ENCODE data around the gene TMC6. TPM values are rescaled to one million over a fixed set of nuclear protein-coding genes. Genes with fewer than 3 reads are reported as not detected.
"Not testable (repeated sequence)": the region's sequence is repeated elsewhere in the genome, so short reads cannot be mapped to it uniquely, and the experiment has no call there.

The TMC6 gene
- total RNA-seq, 4 donors from 2014 or later, result 0.27 to 4.9 (median 2.6) TPM

DNA sequence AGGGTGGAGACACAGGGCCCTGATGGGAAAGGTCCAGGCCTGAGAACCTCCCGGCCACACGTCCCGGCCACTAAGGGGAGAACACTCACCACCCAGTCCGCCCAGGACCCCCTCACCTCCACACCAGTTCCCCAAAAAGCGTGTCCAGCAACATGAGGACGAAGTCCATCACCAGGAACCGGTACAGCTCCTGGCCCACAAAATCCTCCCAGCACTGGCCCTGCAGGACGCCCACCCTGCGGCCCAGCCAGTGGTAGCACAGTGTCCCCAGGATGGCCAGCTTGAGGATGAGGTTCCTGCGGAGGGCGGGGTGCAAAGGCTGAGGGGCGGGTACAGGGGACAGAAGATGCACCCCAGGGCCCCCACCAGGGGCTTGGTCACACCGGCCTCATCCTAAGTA is 8.0 kb downstream of the TMC6 start:
- no peak overlapping the region for H3K27ac ChIP-seq
- H3K27me3 ChIP-seq, result no peaks in the 10 kb centered on the region
- no peaks in the 10 kb centered on the region for H3K9me3 ChIP-seq
- in situ Hi-C loops (cut with MboI; ENCODE audit: low sequenced_read_pairs in 4 of 4), result no loop called here
- intact Hi-C loops (cut with DNase I; ENCODE audit: low total_unique reads), result no loop called here
- H3K36me3 ChIP-seq, result no peaks in the 10 kb centered on the region
- no peak overlapping the region for H3K4me3 ChIP-seq
- no peaks in the 10 kb centered on the region for H3K4me1 ChIP-seq
- DNase-seq, result no peak
- no peak for ATAC-seq
- TF ChIP-seq, protein P1, sequence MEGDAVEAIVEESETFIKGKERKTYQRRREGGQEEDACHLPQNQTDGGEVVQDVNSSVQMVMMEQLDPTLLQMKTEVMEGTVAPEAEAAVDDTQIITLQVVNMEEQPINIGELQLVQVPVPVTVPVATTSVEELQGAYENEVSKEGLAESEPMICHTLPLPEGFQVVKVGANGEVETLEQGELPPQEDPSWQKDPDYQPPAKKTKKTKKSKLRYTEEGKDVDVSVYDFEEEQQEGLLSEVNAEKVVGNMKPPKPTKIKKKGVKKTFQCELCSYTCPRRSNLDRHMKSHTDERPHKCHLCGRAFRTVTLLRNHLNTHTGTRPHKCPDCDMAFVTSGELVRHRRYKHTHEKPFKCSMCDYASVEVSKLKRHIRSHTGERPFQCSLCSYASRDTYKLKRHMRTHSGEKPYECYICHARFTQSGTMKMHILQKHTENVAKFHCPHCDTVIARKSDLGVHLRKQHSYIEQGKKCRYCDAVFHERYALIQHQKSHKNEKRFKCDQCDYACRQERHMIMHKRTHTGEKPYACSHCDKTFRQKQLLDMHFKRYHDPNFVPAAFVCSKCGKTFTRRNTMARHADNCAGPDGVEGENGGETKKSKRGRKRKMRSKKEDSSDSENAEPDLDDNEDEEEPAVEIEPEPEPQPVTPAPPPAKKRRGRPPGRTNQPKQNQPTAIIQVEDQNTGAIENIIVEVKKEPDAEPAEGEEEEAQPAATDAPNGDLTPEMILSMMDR (IDR thresholded peaks at IDR 0.05 in 4 of 5, conservative IDR thresholded peaks at IDR 0.05 in 1 of 5), result no peak
- TF ChIP-seq POLR2A (IDR thresholded peaks at IDR 0.05), result no peak

DNA sequence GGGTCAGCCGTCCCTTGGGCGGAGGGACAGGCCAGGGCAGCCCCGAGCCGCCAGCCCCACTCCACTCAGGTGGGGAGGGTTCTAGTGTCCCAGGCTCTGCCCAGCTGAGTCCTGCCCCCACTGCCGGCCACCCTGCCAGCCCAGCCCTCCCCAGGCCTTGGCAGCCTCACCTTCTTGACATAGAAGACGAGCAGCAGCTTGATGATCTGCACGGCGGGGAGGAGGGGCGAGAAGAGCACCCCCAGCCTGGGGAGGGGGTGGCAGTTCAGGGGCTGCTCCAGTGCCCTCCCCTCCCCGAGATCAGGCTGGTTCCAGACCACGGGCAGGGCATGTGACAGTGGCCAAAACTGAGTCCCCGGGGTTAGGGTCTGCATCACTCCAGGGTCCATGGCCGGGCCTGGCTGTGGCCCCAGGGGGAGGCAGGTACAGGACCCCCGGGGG is 9.7 kb downstream of the TMC6 start:
- Histone ChIP-seq H3K27ac (no peak overlapping the region), H3K27me3 (no peaks in the 10 kb centered on the region), H3K9me3 (no peaks in the 10 kb centered on the region), H3K4me1 (no peaks in the 10 kb centered on the region), H3K36me3 (no peaks in the 10 kb centered on the region), H3K4me3 (no peak overlapping the region)
- DNase-seq (no peak), ATAC-seq (no peak)
- no peak for TF ChIP-seq POLR2A (IDR thresholded peaks at IDR 0.05)
- TF ChIP-seq, protein P1 (IDR thresholded peaks at IDR 0.05 in 4 of 5, conservative IDR thresholded peaks at IDR 0.05 in 1 of 5), result no peak
- intact Hi-C loops (cut with DNase I; ENCODE audit: low total_unique reads) (no loop called here), in situ Hi-C loops (cut with MboI; ENCODE audit: low sequenced_read_pairs in 4 of 4) (loop anchor here in 1 of 4 donors (10.0 kb wide), 2 partner anchors 66 to 126 kb away; partner anchors contain the start of genes AFMID and TK1)

DNA sequence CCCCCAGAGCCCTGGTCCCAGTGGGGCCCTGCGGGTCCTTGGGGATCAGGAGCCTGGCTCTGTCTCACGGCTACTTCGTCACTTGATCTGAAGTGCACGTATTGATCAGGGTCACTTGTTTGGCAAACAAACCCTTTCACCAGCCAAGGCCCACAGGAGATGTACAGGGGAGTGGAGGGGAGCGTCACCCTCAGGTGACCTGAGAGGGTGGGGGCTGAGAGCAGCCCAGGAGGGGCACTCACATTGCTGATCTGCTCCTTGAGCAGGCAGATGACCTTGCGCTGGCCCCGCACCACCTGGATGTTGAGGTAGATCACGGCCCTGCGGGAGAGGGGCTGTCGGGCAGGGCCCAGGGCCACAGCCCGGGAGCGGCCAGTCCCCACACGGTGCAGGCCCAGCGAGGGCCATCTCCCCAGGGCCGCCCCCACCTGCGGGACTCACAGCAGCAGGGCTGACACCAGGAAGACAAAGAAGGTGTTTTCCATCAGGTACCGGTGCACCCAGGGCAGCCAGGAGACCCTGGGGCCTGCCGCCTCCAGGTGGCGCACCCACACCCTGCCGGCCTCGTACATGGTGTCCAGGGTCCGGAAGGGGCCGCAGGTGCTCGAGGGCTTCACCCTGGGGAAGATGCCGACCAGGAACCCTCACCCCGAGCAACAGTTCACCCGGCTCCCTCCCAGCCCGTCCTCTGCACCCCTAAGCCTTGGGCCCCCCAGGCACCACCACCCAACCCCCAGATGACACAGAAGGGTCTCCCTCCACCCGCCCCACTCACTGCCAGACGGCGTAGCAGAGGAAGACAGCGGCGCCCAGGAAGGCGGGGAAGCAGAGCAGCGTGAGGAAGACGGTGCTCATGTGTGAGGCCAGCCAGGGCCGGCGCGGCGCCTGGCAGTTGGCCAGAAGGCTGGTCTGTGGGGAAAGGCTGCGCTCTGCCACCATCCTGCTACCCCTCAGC is 11.3 kb downstream of the TMC6 start:
- intact Hi-C loops (cut with DNase I; ENCODE audit: low total_unique reads), result no loop called here
- no peaks in the 10 kb centered on the region for H3K36me3 ChIP-seq
- no peaks in the 10 kb centered on the region for H3K27me3 ChIP-seq
- TF ChIP-seq POLR2A (IDR thresholded peaks at IDR 0.05), result no peak
- TF ChIP-seq, protein P1 (IDR thresholded peaks at IDR 0.05 in 4 of 5, conservative IDR thresholded peaks at IDR 0.05 in 1 of 5), result peak in 4 of 5 experiments; percentile 4 to 42 (median 22)
- peaks cover 6 to 9% of the 10 kb centered on the region in 2 donors for H3K4me1 ChIP-seq
- no peak for DNase-seq
- H3K9me3 ChIP-seq, result no peaks in the 10 kb centered on the region
- H3K27ac ChIP-seq, result no peak overlapping the region
- ATAC-seq, result no peak
- no peak overlapping the region for H3K4me3 ChIP-seq
- in situ Hi-C loops (cut with MboI; ENCODE audit: low sequenced_read_pairs in 4 of 4), result loop anchor here in 1 of 4 donors (10.0 kb wide), 2 partner anchors 67 to 127 kb away; partner anchors contain the start of genes AFMID and TK1

GRCh38 chr17:78116411-78116810 is 12.1 kb downstream of the TMC6 start:
- no peaks in the 10 kb centered on the region for H3K9me3 ChIP-seq
- peaks cover 9 to 10% of the 10 kb centered on the region in 2 donors for H3K4me1 ChIP-seq
- TF ChIP-seq POLR2A (IDR thresholded peaks at IDR 0.05), result no peak
- TF ChIP-seq, protein P1 (IDR thresholded peaks at IDR 0.05 in 4 of 5, conservative IDR thresholded peaks at IDR 0.05 in 1 of 5), result no peak
- DNase-seq, result no peak
- H3K27ac ChIP-seq, result no peak overlapping the region
- intact Hi-C loops (cut with DNase I; ENCODE audit: low total_unique reads) (no loop called here), in situ Hi-C loops (cut with MboI; ENCODE audit: low sequenced_read_pairs in 4 of 4) (loop anchor here in 1 of 4 donors (10.0 kb wide), 2 partner anchors 68 to 128 kb away; partner anchors contain the start of genes AFMID and TK1)
- no peaks in the 10 kb centered on the region for H3K36me3 ChIP-seq
- H3K4me3 ChIP-seq, result no peak overlapping the region
- no peaks in the 10 kb centered on the region for H3K27me3 ChIP-seq
- no peak for ATAC-seq

- in situ Hi-C loops (cut with MboI; ENCODE audit: low sequenced_read_pairs in 4 of 4), result loop anchor here in 1 of 4 donors (10.0 kb wide), 2 partner anchors 69 to 129 kb away; partner anchors contain the start of genes AFMID and TK1
- H3K27ac ChIP-seq; H3K9me3 ChIP-seq; ATAC-seq; H3K27me3 ChIP-seq; H3K4me3 ChIP-seq; H3K36me3 ChIP-seq; intact Hi-C loops (cut with DNase I; ENCODE audit: low total_unique reads); DNase-seq: not testable (repeated sequence)
- H3K4me1 ChIP-seq, result peaks cover 13 to 15% of the 10 kb centered on the region in 2 donors
Measured at GRCh38 chr17:78115803-78116202, 12.8 kb downstream of the TMC6 start.
